GM12892 (cell line): ENCODE measurements around the gene THRB.

Experiments used
- DNase-seq: peaks from one replicate; pipeline ENCODE4 v3.0.0; 2011; ENCODE audit not compliant: insufficient read length
- FAIRE-seq: peaks from 2 replicates; lab custom pipeline; 2011; peaks lifted over from hg19 to GRCh38; lab: Jason Lieb, UNC
- POLR2A ChIP-seq: IDR thresholded peaks from 2 replicates; pipeline ENCODE4 v1.6.1; 2011; ENCODE audit warnings: low read depth, low read length, control low read depth
- POLR2AphosphoS5 ChIP-seq: IDR thresholded peaks from 2 replicates; pipeline ENCODE4 v1.6.1; 2011; ENCODE audit warnings: low read depth, low read length, control low read depth
- TAF1 ChIP-seq: IDR thresholded peaks from 2 replicates; pipeline ENCODE4 v1.6.1; 2011; ENCODE audit warnings: low read depth, mild to moderate bottlenecking, control low read depth, low read length, borderline replicate concordance

The THRB gene

GRCh38 chr3:24481193-24481592, 13.5 kb downstream of the THRB start:
- no peak for DNase-seq
- no peak for FAIRE-seq
- TF ChIP-seq POLR2A, result no peak
- no peak for TF ChIP-seq POLR2AphosphoS5
- no peak for TF ChIP-seq TAF1

GRCh38 chr3:24480497-24480896, 14.2 kb downstream of the THRB start:
- no peak for DNase-seq
- TF ChIP-seq TAF1 (no peak), POLR2A (no peak), POLR2AphosphoS5 (no peak)
- FAIRE-seq, result no peak

GRCh38 chr3:24479816-24480215, 14.8 kb downstream of the THRB start:
- no peak for DNase-seq
- TF ChIP-seq POLR2AphosphoS5 (no peak), POLR2A (no peak), TAF1 (no peak)
- FAIRE-seq, result no peak

- FAIRE-seq, result no peak
- no peak for DNase-seq
- no peak for TF ChIP-seq TAF1
- no peak for TF ChIP-seq POLR2AphosphoS5
- no peak for TF ChIP-seq POLR2A
These were observed 17.6 kb downstream of the THRB start for GRCh38 chr3:24476871-24477656.

- no peak for FAIRE-seq
- no peak for TF ChIP-seq POLR2AphosphoS5
- no peak for TF ChIP-seq POLR2A
- no peak for TF ChIP-seq TAF1
- no peak for DNase-seq
These were observed 18.7 kb downstream of the THRB start for GRCh38 chr3:24475925-24476324.

GRCh38 chr3:24474862-24475261, 19.8 kb downstream of the THRB start:
- FAIRE-seq, result no peak
- no peak for DNase-seq
- no peak for TF ChIP-seq TAF1
- TF ChIP-seq POLR2AphosphoS5, result no peak
- no peak for TF ChIP-seq POLR2A

GRCh38 chr3:24472358-24472757, 22.3 kb downstream of the THRB start:
- DNase-seq (no peak), FAIRE-seq (no peak)
- TF ChIP-seq POLR2AphosphoS5, result no peak
- no peak for TF ChIP-seq TAF1
- no peak for TF ChIP-seq POLR2A

GRCh38 chr3:24471486-24471885, 23.2 kb downstream of the THRB start:
- TF ChIP-seq POLR2A (no peak), TAF1 (no peak), POLR2AphosphoS5 (no peak)
- no peak for DNase-seq
- no peak for FAIRE-seq

GRCh38 chr3:24470277-24470676, 24.4 kb downstream of the THRB start:
- DNase-seq, result no peak
- TF ChIP-seq POLR2A (no peak), POLR2AphosphoS5 (no peak), TAF1 (no peak)
- no peak for FAIRE-seq

- no peak for TF ChIP-seq TAF1
- no peak for TF ChIP-seq POLR2A
- TF ChIP-seq POLR2AphosphoS5, result no peak
- no peak for FAIRE-seq
- no peak for DNase-seq
These were observed 30.3 kb downstream of the THRB start for GRCh38 chr3:24464389-24464788.

- TF ChIP-seq POLR2AphosphoS5 (no peak), TAF1 (no peak), POLR2A (no peak)
- FAIRE-seq (no peak), DNase-seq (no peak)
These were observed 31.9 kb downstream of the THRB start for GRCh38 chr3:24462737-24463136.

GRCh38 chr3:24460974-24461373, 33.7 kb downstream of the THRB start:
- FAIRE-seq (no peak), DNase-seq (no peak)
- TF ChIP-seq POLR2AphosphoS5 (no peak), POLR2A (no peak), TAF1 (no peak)

GRCh38 chr3:24457719-24458118, 36.9 kb downstream of the THRB start:
- FAIRE-seq (no peak), DNase-seq (no peak)
- TF ChIP-seq POLR2AphosphoS5 (no peak), POLR2A (no peak), TAF1 (no peak)
